Neural cell (in vitro differentiated cells): ENCODE data around the gene RAB5B. TPM values are rescaled to one million over a fixed set of nuclear protein-coding genes. Genes with fewer than 3 reads are reported as not detected.

ENCODE experiments used
- H2AFZ ChIP-seq: fragments of 200-600, 300-800 bp; sonication (generic), shearing (Covaris generic); 2 replicates; pipeline ENCODE4 v1.6.0; 2014; ENCODE audit warnings: low read depth, mild to moderate bottlenecking, antibody characterized with exemption, low read length, moderate library complexity
- H3F3A ChIP-seq: fragments of 200-600 bp; shearing (Covaris generic); 2 replicates; pipeline ENCODE4 v1.6.1; 2016; ENCODE audit warnings: mild to moderate bottlenecking, moderate library complexity, mixed read lengths, antibody characterized with exemption, low read length; ENCODE audit not compliant: insufficient read depth, poor library complexity, severe bottlenecking
- H3K27ac ChIP-seq: fragments of 200-600, 300-800 bp; sonication (generic), shearing (Covaris generic); 2 replicates; pipeline ENCODE4 v1.5.1; 2014; ENCODE audit warnings: mild to moderate bottlenecking, low read length, moderate library complexity
- H3K27me3 ChIP-seq: fragments of 300-800, 200-600 bp; sonication (generic), shearing (Covaris generic); 2 replicates; pipeline ENCODE4 v1.6.0; 2014; ENCODE audit warnings: mild to moderate bottlenecking, low read depth, low read length, moderate library complexity; ENCODE audit not compliant: insufficient read depth
- H3K36me3 ChIP-seq: fragments of 300-800, 200-600 bp; sonication (generic), shearing (Covaris generic); 2 replicates; pipeline ENCODE4 v1.5.1; 2014; ENCODE audit warnings: mild to moderate bottlenecking, antibody characterized with exemption, low read length, moderate library complexity; ENCODE audit not compliant: insufficient read depth
- H3K4me2 ChIP-seq: fragments of 300-800, 200-600 bp; sonication (generic), shearing (Covaris generic); 2 replicates; pipeline ENCODE4 v1.6.0; 2014; ENCODE audit warnings: mild to moderate bottlenecking, low read length
- H3K4me3 ChIP-seq: fragments of 300-800, 200-600 bp; sonication (generic), shearing (Covaris generic); 2 replicates; pipeline ENCODE4 v1.5.1; 2014; ENCODE audit warnings: mild to moderate bottlenecking, low read length, moderate library complexity
- H3K79me2 ChIP-seq: fragments of 200-600 bp; shearing (Covaris generic); replicated peaks from 2 replicates; pipeline ENCODE4 v1.6.0; 2014; ENCODE audit warnings: mild to moderate bottlenecking, low read length, moderate library complexity; ENCODE audit not compliant: insufficient read depth
- H3K9ac ChIP-seq: fragments of 300-800, 200-600 bp; sonication (generic), shearing (Covaris generic); 2 replicates; pipeline ENCODE4 v1.6.1; 2016; ENCODE audit warnings: mild to moderate bottlenecking, low read length, mixed read lengths
- H3K9me2 ChIP-seq: fragments of 200-600 bp; shearing (Covaris generic); 2 replicates; pipeline ENCODE4 v1.6.1; 2016; ENCODE audit warnings: mild to moderate bottlenecking, low read length, mixed read lengths; ENCODE audit not compliant: insufficient read depth
- H3K9me3 ChIP-seq: fragments of 200-600, 300-800 bp; sonication (generic), shearing (Covaris generic); 2 replicates; pipeline ENCODE4 v1.6.1; 2016; ENCODE audit warnings: mild to moderate bottlenecking, mixed run types, low read length, moderate library complexity, mixed read lengths
- H4K20me1 ChIP-seq: fragments of 200-600 bp; shearing (Covaris generic); 2 replicates; pipeline ENCODE4 v1.6.1; 2016; ENCODE audit warnings: mild to moderate bottlenecking, mixed run types; ENCODE audit not compliant: insufficient read depth
- EP300 ChIP-seq: fragments of 450-650 bp; conservative IDR thresholded peaks from 2 replicates; pipeline ENCODE4 v1.6.1; 2014; ENCODE audit warnings: antibody characterized with exemption, mild to moderate bottlenecking, moderate library complexity; ENCODE audit not compliant: poor library complexity, severe bottlenecking
- EZH2 ChIP-seq: fragments of 200-600, 300-800 bp; shearing (Covaris generic), sonication (generic); IDR thresholded peaks from 2 replicates; pipeline ENCODE4 v1.6.1; 2014; ENCODE audit warnings: antibody characterized with exemption, low read length, borderline replicate concordance, mild to moderate bottlenecking; ENCODE audit not compliant: insufficient read depth, poor library complexity, severe bottlenecking
- MXI1 ChIP-seq: fragments of 450-650 bp; conservative IDR thresholded peaks from 2 replicates; pipeline ENCODE4 v1.6.1; 2014; ENCODE audit warnings: antibody characterized with exemption, mild to moderate bottlenecking; ENCODE audit not compliant: poor library complexity, severe bottlenecking
- POLR2AphosphoS5 ChIP-seq: IDR thresholded peaks from 2 replicates; pipeline ENCODE4 v1.6.1; 2012
- RAD21 ChIP-seq: fragments of 450-650 bp; conservative IDR thresholded peaks from 2 replicates; pipeline ENCODE4 v1.6.1; 2014; ENCODE audit warnings: antibody characterized with exemption, mild to moderate bottlenecking, moderate library complexity
- SMC3 ChIP-seq: fragments of 450-650 bp; conservative IDR thresholded peaks from 2 replicates; pipeline ENCODE4 v1.6.1; 2014; ENCODE audit warnings: antibody characterized with exemption, mild to moderate bottlenecking, moderate library complexity; ENCODE audit not compliant: poor library complexity
- TAF1 ChIP-seq: IDR thresholded peaks from 2 replicates; pipeline ENCODE4 v1.6.1; 2012; ENCODE audit warnings: low read depth
- polyA plus RNA-seq: library from polyadenylated mRNA; depleted of rRNA; stranded (reverse); fragments of >200 nt; gene quantifications from 2 replicates; pipeline ENCODE4 v1.2.3, GENCODE V29; 2014
- TF ChIP-seq, protein P1 (sequence below): IDR thresholded peaks from 2 replicates; pipeline ENCODE4 v1.6.1; 2012; ENCODE audit warnings: borderline replicate concordance
- TF ChIP-seq, protein P2 (sequence below): fragments of 450-650 bp; IDR thresholded peaks from 2 replicates; pipeline ENCODE4 v1.5.1; 2014; ENCODE audit warnings: antibody characterized with exemption, mild to moderate bottlenecking, moderate library complexity; ENCODE audit not compliant: poor library complexity, severe bottlenecking

RAB5B gene
- polyA plus RNA-seq, 1 donor from 2014 or later: 39.6 TPM

DNA sequence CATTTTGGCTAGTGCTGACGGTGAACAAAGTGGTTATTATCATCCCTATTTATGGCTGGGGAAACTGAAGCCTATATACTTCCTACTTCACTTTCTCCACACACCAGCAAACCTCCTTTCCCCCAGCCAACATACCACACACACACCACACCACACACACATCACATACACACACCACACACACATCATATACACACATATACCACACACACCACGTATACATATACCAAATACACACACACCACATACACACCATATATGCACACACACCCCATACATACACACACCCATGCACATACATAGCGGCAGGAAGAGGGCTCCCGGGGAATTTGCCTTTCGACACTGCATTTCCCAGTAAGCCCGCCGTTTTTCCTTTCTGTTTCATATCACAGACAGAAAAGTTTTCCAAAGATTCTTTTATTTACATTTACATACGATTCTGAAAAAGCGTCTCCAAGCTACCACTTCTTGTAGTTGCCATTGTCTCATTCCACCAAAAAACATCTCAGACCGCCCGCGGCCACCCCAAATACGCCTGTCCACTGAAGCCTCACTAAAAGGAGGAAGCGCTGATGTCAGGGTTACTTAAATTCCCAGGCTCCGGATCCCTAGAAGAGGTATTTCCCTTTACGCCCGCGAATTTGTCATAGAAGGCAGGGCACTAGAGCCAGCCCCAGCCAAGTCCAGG lies 823 bp upstream of the RAB5B start:
- H3K79me2 ChIP-seq: peaks cover 49% of the 10 kb centered on the region
- H3K36me3 ChIP-seq: no peaks in the 10 kb centered on the region
- peak overlapping the region; percentile 76 for H3K9ac ChIP-seq
- peak overlapping the region; percentile 84 for H3K4me3 ChIP-seq
- H3K4me2 ChIP-seq: peak overlapping the region; percentile 63
- no peaks in the 10 kb centered on the region for H3K9me3 ChIP-seq
- no peaks in the 10 kb centered on the region for H3K9me2 ChIP-seq
- peak overlapping the region; percentile 80 for H2AFZ ChIP-seq
- no peaks in the 10 kb centered on the region for H3F3A ChIP-seq
- H3K27me3 ChIP-seq: no peaks in the 10 kb centered on the region
- no peaks in the 10 kb centered on the region for H4K20me1 ChIP-seq
- peak overlapping the region; percentile 91 for H3K27ac ChIP-seq
- TF ChIP-seq MXI1 (no peak), EP300 (no peak), EZH2 (no peak), TAF1 (peak; percentile 15), POLR2AphosphoS5 (peak; percentile 70), RAD21 (peak; percentile 10)
- TF ChIP-seq, protein P1, sequence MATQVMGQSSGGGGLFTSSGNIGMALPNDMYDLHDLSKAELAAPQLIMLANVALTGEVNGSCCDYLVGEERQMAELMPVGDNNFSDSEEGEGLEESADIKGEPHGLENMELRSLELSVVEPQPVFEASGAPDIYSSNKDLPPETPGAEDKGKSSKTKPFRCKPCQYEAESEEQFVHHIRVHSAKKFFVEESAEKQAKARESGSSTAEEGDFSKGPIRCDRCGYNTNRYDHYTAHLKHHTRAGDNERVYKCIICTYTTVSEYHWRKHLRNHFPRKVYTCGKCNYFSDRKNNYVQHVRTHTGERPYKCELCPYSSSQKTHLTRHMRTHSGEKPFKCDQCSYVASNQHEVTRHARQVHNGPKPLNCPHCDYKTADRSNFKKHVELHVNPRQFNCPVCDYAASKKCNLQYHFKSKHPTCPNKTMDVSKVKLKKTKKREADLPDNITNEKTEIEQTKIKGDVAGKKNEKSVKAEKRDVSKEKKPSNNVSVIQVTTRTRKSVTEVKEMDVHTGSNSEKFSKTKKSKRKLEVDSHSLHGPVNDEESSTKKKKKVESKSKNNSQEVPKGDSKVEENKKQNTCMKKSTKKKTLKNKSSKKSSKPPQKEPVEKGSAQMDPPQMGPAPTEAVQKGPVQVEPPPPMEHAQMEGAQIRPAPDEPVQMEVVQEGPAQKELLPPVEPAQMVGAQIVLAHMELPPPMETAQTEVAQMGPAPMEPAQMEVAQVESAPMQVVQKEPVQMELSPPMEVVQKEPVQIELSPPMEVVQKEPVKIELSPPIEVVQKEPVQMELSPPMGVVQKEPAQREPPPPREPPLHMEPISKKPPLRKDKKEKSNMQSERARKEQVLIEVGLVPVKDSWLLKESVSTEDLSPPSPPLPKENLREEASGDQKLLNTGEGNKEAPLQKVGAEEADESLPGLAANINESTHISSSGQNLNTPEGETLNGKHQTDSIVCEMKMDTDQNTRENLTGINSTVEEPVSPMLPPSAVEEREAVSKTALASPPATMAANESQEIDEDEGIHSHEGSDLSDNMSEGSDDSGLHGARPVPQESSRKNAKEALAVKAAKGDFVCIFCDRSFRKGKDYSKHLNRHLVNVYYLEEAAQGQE: peak; percentile 59
- TF ChIP-seq, protein P2, sequence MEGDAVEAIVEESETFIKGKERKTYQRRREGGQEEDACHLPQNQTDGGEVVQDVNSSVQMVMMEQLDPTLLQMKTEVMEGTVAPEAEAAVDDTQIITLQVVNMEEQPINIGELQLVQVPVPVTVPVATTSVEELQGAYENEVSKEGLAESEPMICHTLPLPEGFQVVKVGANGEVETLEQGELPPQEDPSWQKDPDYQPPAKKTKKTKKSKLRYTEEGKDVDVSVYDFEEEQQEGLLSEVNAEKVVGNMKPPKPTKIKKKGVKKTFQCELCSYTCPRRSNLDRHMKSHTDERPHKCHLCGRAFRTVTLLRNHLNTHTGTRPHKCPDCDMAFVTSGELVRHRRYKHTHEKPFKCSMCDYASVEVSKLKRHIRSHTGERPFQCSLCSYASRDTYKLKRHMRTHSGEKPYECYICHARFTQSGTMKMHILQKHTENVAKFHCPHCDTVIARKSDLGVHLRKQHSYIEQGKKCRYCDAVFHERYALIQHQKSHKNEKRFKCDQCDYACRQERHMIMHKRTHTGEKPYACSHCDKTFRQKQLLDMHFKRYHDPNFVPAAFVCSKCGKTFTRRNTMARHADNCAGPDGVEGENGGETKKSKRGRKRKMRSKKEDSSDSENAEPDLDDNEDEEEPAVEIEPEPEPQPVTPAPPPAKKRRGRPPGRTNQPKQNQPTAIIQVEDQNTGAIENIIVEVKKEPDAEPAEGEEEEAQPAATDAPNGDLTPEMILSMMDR: no peak

DNA sequence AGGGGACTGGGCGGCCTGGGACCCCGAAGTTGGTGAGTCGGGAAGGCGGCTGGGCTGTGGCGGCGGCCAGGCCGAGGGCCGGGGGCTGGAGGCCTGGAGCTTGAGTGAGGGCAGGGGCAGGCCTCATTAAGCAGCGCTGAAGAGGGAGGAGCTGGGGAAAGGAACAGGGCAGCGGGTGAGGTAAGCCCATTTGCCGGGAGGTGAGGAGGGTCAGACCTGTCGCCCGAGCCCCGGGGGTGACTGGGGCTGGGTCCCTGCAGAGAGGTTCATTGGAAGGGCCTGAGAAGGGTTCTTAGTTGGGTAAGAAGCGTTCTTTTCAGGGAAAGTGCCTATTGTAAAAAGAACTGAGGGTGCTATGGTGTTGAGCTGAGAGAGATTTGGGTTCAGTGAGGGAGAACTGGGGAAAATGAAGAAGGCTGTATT lies 441 bp downstream of the RAB5B start:
- H2AFZ ChIP-seq: peak overlapping the region; percentile 66
- peaks cover 54% of the 10 kb centered on the region for H3K79me2 ChIP-seq

More for the DNA sequence above, 441 bp downstream of the RAB5B start:
- Histone ChIP-seq H3K4me2 (peak overlapping the region; percentile 53), H3K4me3 (peak overlapping the region; percentile 84), H4K20me1 (no peaks in the 10 kb centered on the region), H3K27ac (peak overlapping the region; percentile 92), H3K9ac (peak overlapping the region; percentile 97), H3K36me3 (no peaks in the 10 kb centered on the region), H3F3A (no peaks in the 10 kb centered on the region), H3K9me3 (no peaks in the 10 kb centered on the region), H3K9me2 (no peaks in the 10 kb centered on the region), H3K27me3 (no peaks in the 10 kb centered on the region)
- TF ChIP-seq EZH2 (no peak), TAF1 (no peak), SMC3 (peak; percentile 27), EP300 (no peak), RAD21 (no peak), MXI1 (no peak)
- TF ChIP-seq, protein P1: no peak
